AG04449 (cell line): ENCODE results near the gene ANKRD34A.
A peak's percentile ranks its signal among the peaks of the same experiment; 100 is the strongest.

Experiments used
- CTCF ChIA-PET: fragments of 350-600 bp; formaldehyde crosslinking; extraction: SDS; loops from one replicate; lab custom pipeline; 2021; ENCODE audit warnings: antibody characterized with exemption; lab: Yijun Ruan, JAX
- POLR2A ChIA-PET: fragments of 400-600, 350-600 bp; formaldehyde crosslinking; extraction: SDS; loops from one replicate; lab custom pipeline; 2020; ENCODE audit warnings: antibody characterized with exemption, inconsistent platforms; lab: Yijun Ruan, JAX
- DNase-seq: peaks from one replicate; pipeline ENCODE4 v3.0.0-alpha.2; 2010; ENCODE audit warnings: low read depth, low spot score
- H3K4me3 ChIP-seq: 2 replicates; pipeline ENCODE4 v1.5.1; 2011; ENCODE audit warnings: low read depth, mild to moderate bottlenecking, control low read depth, low read length
- TF ChIP-seq, protein P1 (sequence below): IDR thresholded peaks from one replicate; pipeline ENCODE4 v1.5.1; 2011; ENCODE audit warnings: mild to moderate bottlenecking, moderate library complexity, low read length, control low read depth, inconsistent platforms; ENCODE audit not compliant: insufficient read depth; ENCODE audit errors: missing control alignments

The ANKRD34A gene

DNA sequence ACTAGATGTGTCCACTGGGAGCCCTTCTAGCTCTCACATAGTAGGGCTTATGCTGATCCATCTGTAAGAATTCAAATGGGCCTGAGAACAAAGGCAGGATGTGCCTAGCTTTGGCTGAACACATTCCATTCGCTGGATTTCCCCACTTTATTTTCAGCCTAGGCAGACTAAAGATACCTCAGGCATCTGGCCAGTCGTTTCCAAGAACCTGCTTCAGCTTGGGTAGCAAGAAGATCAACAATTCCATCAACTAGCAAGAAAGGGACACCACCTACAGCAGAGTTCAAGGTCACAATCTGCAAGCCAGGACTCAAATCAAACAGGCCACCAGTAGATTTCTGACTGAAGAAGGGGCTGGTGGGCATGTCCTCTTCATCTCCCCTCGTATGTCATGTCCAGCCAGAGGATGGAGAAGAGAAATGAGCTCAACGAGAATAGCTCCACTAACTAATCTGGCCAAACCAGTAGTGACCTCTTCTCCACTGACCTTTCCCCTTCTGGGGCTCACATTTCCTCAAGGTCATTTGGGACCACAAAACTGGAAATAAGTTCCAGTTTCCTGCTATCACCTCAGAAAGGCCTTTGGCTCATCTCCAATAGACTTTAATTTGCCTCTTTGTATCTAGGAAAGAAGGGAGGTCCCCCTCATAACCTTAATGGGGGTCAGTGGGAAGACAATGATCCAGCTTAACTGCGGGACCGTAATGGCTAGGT, 17.8 kb upstream of the ANKRD34A start:
- DNase-seq, result no peak
- TF ChIP-seq, protein P1, sequence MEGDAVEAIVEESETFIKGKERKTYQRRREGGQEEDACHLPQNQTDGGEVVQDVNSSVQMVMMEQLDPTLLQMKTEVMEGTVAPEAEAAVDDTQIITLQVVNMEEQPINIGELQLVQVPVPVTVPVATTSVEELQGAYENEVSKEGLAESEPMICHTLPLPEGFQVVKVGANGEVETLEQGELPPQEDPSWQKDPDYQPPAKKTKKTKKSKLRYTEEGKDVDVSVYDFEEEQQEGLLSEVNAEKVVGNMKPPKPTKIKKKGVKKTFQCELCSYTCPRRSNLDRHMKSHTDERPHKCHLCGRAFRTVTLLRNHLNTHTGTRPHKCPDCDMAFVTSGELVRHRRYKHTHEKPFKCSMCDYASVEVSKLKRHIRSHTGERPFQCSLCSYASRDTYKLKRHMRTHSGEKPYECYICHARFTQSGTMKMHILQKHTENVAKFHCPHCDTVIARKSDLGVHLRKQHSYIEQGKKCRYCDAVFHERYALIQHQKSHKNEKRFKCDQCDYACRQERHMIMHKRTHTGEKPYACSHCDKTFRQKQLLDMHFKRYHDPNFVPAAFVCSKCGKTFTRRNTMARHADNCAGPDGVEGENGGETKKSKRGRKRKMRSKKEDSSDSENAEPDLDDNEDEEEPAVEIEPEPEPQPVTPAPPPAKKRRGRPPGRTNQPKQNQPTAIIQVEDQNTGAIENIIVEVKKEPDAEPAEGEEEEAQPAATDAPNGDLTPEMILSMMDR, result no peak
- ChIA-PET CTCF (interaction anchor here (0.7 to 24.4 kb wide), 3 partner anchors 29 to 90 kb away, joined by 3 to 787 read pairs (median 5); partner anchors contain the start of gene HJV), POLR2A (no interaction called here)
- no peak overlapping the region for H3K4me3 ChIP-seq

DNA sequence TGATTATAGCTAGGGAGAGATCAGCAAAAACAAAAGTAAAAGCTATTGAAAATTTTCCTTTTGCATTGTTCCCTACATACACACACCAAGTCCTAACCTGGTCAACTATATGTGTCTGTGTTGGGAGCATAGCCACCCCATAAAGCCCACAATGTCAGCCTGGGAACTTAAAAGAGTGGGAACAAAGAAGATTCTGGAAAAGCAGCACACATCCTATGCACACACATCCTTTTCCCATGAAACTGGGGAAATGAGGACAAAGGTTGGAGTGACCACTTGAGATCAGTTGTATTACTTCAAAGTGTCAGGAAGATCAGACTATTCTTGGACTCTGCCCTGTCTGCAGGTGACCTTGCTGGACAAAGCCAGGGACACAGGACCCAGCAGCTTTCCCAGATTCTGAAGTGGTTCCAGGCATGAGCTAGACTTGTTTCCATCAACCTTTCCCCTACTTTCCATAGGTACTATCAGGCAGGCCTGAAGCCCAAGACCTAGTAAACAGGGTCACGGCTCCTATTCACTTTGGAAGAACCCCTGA, 16.2 kb upstream of the ANKRD34A start:
- TF ChIP-seq, protein P1, result no peak
- POLR2A ChIA-PET, result interaction anchor here (1.0 to 2.0 kb wide), 4 partner anchors 8 to 23 kb away, joined by 3 to 9 read pairs (median 4); partner anchors contain the start of gene LIX1L
- DNase-seq, result no peak
- CTCF ChIA-PET, result interaction anchor here (0.9 to 24.4 kb wide), 9 partner anchors 12 to 135 kb away, joined by 3 to 787 read pairs (median 7); partner anchors contain the start of genes ANKRD34A, HJV, NUDT17 and PIAS3
- no peak overlapping the region for H3K4me3 ChIP-seq

DNA sequence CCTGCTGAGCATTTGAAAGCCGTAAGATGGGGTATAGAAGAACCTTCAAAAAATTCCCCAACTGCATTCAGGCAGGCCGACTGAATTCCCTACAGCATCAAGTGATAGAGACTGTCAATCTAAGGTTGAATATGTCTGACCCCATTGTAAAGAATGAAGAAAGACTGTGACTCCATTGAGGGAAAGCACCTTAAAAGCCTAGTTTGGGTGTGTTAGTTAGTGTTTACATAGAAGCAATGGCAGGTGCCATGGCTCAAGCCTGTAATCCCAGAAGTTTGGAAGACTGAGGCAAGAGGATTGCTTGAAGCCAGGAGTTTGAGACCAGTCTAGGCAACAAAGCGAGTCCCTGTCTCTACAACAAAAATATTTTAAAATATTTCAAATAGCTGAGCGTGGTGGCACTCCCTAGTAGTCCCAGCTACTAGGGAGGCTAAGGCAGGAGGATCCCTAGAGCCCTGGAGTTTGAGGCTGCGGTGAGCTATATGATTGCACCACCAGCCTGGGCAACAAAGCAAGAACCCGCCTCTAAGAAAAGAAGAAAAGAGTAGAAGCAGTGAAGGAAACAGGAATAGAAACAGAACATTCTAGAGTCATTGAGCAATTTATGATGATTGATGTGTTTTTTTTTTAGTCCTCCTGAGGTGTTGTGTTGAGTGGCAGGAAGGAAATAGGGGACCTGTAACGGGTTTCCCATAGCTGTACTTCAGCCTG, 15.5 kb upstream of the ANKRD34A start:
- H3K4me3 ChIP-seq, result no peak overlapping the region
- ChIA-PET POLR2A (interaction anchor here (0.8 to 2.8 kb wide), 8 partner anchors 9 to 88 kb away, joined by 3 to 15 read pairs (median 4); partner anchors contain the start of genes ANKRD34A, LIX1L and POLR3GL), CTCF (interaction anchor here (0.7 to 24.4 kb wide), 14 partner anchors 12 to 153 kb away, joined by 3 to 787 read pairs (median 8); partner anchors contain the start of genes ANKRD34A, HJV, ITGA10 and NUDT17)
- no peak for DNase-seq
- TF ChIP-seq, protein P1, result no peak

DNA sequence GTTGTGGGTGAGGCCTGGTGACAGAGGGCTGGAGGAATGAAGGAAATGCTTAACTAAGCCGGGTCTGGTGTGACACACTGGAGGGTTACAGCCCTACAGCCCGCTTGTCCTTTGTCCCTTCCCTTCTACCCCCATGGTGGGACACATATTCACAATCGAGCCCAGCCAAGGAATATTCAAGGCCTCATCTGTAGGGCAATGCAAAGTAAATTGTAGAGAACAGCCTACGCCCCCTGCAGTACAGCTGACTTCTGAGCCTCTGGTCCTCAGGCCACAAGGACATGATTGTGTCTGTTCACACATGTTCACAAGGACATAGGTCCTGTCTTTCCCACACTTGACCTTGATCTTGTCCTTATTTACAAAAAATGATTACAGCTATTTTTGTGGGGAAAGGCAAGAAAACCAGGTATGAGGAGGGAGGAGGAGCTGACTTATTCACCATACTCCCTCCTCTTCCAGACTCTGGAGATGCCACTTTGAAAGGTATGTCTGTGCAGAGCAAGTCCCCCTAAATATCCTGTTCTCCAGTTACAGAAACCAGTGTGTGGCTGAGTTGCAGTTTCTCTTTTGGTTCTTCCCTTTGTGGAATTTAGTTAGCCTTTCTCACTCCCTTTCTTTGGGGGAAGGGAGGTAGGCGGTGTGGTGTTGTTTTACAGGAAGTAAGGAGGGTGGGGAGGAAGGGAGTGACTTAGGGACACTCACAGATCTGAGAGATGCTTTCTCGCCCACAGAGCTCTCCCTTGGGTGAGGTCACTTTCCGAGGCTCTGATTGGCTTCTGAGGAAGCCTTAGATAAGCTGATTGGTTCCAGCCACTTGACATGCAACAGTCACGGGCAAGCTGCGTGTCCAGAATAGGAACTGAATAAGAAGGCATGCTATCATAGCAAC, 14.7 kb upstream of the ANKRD34A start:
- TF ChIP-seq, protein P1, result peak; percentile 42
- ChIA-PET CTCF (interaction anchor here (0.7 to 24.4 kb wide), 18 partner anchors 13 to 153 kb away, joined by 3 to 787 read pairs (median 6); partner anchors contain the start of genes ANKRD34A, HJV, ITGA10 and NUDT17), POLR2A (interaction anchor here (0.6 to 2.8 kb wide), 8 partner anchors 10 to 87 kb away, joined by 3 to 15 read pairs (median 4); partner anchors contain the start of genes ANKRD34A, LIX1L and POLR3GL)
- peak overlapping the region; percentile 31 for H3K4me3 ChIP-seq
- peak; percentile 100 for DNase-seq

DNA sequence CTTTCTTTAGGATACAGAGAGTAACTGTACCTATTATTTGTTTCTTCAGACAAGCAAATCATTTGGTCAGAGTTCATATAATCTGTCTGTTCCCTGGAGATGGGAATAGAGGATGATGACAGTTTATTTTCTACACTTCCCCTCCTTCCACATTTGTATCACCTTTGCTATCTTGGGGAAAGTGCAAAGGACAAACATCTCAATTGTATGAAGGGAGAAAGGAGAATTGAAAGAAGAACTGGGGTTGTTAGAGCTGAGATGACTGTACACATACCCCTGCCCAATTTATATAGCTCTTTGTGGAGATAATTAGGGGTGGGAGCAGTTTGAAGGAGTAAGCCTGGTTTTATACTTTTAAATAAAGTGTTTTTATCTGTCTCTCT, 14.1 kb upstream of the ANKRD34A start:
- ChIA-PET CTCF (interaction anchor here (1.3 to 24.4 kb wide), 18 partner anchors 12 to 134 kb away, joined by 3 to 787 read pairs (median 8); partner anchors contain the start of genes ANKRD34A, HJV, ITGA10 and LIX1L), POLR2A (interaction anchor here (1.1 to 2.8 kb wide), 4 partner anchors 12 to 28 kb away, joined by 3 to 15 read pairs (median 10); partner anchors contain the start of genes ANKRD34A, LIX1L and POLR3GL)
- H3K4me3 ChIP-seq, result peak overlapping the region; percentile 31; the same call in 1 of the 2 replicates
- TF ChIP-seq, protein P1, result no peak
- no peak for DNase-seq
